RWPE2 (cell line): ENCODE results near the gene OR52B6.
A peak's percentile ranks its signal among the peaks of the same experiment; 100 is the strongest.

ENCODE experiments used
- ATAC-seq: fragments of 200-7000 bp; cut with Tn5 transposase; 3 replicates; pipeline ENCODE4 v1.9.1; 2021; ENCODE audit warnings: low read depth
- DNase-seq: peaks from one replicate; pipeline ENCODE4 v3.0.0-alpha.2; 2020; ENCODE audit warnings: low spot score
- H3K27ac ChIP-seq: fragments of 450-650 bp; 2 replicates; pipeline ENCODE4 v1.5.1; 2017; ENCODE audit warnings: mild to moderate bottlenecking; ENCODE audit not compliant: poor library complexity, severe bottlenecking
- H3K27me3 ChIP-seq: fragments of 250-450 bp; sonication (Bioruptor Pico); 2 replicates; pipeline ENCODE4 v1.5.1; 2021; ENCODE audit warnings: mild to moderate bottlenecking, moderate library complexity; ENCODE audit not compliant: insufficient read depth, poor library complexity, severe bottlenecking
- H3K36me3 ChIP-seq: fragments of 250-450 bp; sonication (Bioruptor Pico); 2 replicates; pipeline ENCODE4 v1.5.1; 2020; ENCODE audit warnings: low read depth, mild to moderate bottlenecking, moderate library complexity
- H3K4me1 ChIP-seq: fragments of 250-450 bp; sonication (Bioruptor Pico); 2 replicates; pipeline ENCODE4 v1.5.1; 2021; ENCODE audit warnings: mild to moderate bottlenecking, moderate library complexity; ENCODE audit not compliant: insufficient read depth, poor library complexity, severe bottlenecking
- H3K4me3 ChIP-seq: fragments of 250-450 bp; sonication (Bioruptor Pico); 2 replicates; pipeline ENCODE4 v1.5.1; 2021; ENCODE audit warnings: mild to moderate bottlenecking, moderate library complexity; ENCODE audit not compliant: severe bottlenecking
- H3K9me3 ChIP-seq: fragments of 250-450 bp; sonication (Bioruptor Pico); 2 replicates; pipeline ENCODE4 v1.5.1; 2021; ENCODE audit warnings: mild to moderate bottlenecking, moderate library complexity; ENCODE audit not compliant: severe bottlenecking
- TF ChIP-seq, protein P1 (sequence below): fragments of 450-650 bp; IDR thresholded peaks from one replicate; pipeline ENCODE4 v1.5.1; 2017; ENCODE audit warnings: mild to moderate bottlenecking, moderate library complexity; ENCODE audit not compliant: poor library complexity, severe bottlenecking

OR52B6 gene

DNA sequence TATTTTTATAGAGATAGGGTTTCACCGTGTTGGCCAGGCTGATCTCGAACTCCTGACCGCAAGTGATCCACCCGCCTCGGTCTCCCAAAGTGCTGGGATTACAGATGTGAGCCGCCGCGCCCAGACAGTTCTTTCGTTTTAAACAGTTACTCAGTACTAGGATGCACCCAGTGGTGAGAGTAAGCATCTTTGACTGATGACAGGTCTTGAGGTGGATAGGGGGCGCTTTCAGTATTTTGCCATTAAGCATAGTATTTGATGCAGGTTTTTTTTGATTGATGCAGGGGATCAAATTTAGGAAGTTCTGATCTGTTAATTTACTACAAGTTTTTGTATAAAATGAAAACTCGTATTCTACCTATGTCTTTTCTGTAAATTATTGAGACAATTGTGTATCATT is 30.9 kb downstream of the OR52B6 start:
- ATAC-seq = no peak
- Histone ChIP-seq H3K36me3 (peaks cover 12% of the 10 kb centered on the region), H3K27ac (no peak overlapping the region)

DNA sequence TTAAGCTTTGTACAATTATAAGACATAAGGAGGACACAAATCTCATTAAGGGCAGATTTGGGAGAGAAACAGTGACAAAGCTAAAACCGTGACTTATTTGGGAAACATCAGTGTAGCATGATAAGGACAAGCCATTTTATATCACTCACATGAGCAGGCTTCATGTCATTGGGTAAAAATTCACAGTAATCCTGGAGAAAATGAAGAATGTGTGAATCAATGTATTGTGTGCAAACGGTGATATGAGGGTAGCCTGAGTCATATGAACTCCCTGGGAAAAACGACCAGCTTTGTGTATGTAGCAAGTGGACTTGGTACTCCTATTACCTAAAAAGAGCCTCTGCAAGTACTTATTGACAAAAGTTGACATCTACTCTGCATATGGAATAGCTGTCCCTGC is 38.1 kb downstream of the OR52B6 start:
- Histone ChIP-seq H3K36me3 (no peaks in the 10 kb centered on the region), H3K9me3 (no peaks in the 10 kb centered on the region), H3K27ac (peak overlapping the region; percentile 94), H3K27me3 (no peaks in the 10 kb centered on the region), H3K4me1 (peaks cover 44% of the 10 kb centered on the region), H3K4me3 (no peak overlapping the region)
- DNase-seq = no peak
- ATAC-seq = peak; percentile 37
- TF ChIP-seq, protein P1, sequence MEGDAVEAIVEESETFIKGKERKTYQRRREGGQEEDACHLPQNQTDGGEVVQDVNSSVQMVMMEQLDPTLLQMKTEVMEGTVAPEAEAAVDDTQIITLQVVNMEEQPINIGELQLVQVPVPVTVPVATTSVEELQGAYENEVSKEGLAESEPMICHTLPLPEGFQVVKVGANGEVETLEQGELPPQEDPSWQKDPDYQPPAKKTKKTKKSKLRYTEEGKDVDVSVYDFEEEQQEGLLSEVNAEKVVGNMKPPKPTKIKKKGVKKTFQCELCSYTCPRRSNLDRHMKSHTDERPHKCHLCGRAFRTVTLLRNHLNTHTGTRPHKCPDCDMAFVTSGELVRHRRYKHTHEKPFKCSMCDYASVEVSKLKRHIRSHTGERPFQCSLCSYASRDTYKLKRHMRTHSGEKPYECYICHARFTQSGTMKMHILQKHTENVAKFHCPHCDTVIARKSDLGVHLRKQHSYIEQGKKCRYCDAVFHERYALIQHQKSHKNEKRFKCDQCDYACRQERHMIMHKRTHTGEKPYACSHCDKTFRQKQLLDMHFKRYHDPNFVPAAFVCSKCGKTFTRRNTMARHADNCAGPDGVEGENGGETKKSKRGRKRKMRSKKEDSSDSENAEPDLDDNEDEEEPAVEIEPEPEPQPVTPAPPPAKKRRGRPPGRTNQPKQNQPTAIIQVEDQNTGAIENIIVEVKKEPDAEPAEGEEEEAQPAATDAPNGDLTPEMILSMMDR = no peak

More for the DNA sequence above, 30.9 kb downstream of the OR52B6 start:
- H3K4me3 ChIP-seq = no peak overlapping the region
- H3K27me3 ChIP-seq = no peaks in the 10 kb centered on the region
- TF ChIP-seq, protein P1 = no peak
- no peaks in the 10 kb centered on the region for H3K9me3 ChIP-seq
- no peaks in the 10 kb centered on the region for H3K4me1 ChIP-seq
- no peak for DNase-seq

DNA sequence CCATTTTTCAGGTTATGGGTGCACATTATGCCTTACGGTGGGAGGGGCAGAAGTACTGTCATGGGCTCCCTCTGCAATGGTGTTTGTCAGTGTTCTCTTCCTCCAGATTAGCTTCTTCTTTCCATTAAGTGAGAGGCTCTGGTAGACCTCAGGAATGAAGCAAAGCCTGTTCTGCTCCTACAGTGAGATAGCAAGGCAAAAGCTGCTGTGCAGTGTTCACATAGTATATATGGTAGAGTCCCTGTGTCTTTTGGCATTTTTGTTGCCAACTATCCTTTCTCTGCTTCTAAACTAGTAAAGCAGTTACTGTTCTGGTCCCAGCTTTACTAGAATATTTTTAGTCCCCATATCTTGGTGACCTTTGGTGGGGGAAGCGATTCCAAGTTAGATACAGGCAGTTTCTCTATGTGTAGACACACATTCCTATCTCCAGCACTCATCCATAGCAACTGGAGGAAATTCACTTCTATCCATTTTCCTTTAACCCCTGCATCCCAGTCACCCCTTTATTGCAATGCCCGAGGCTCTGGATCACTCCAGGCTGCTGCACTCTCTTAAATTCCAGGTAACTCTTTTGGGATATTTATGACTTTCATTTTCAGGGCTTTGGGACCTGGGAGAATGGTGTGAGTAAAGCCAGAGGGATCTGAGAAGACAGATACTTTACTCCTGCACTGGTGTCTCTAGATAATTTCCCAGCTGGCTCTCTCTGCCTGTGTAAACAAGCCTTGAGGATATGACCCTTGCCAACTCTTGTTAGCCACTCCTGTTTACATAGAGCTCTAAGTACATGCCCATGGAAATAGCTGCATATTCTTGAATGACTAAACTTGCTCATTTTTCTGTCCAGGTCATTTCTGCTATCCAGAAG is 40.2 kb downstream of the OR52B6 start:
- TF ChIP-seq, protein P1 = no peak
- H3K27me3 ChIP-seq = no peaks in the 10 kb centered on the region
- H3K36me3 ChIP-seq = no peaks in the 10 kb centered on the region
- H3K9me3 ChIP-seq = no peaks in the 10 kb centered on the region
- ATAC-seq = peak; percentile 79
- H3K4me1 ChIP-seq = peaks cover 56% of the 10 kb centered on the region
- peak overlapping the region; percentile 94 for H3K27ac ChIP-seq
- H3K4me3 ChIP-seq = no peak overlapping the region
- no peak for DNase-seq

DNA sequence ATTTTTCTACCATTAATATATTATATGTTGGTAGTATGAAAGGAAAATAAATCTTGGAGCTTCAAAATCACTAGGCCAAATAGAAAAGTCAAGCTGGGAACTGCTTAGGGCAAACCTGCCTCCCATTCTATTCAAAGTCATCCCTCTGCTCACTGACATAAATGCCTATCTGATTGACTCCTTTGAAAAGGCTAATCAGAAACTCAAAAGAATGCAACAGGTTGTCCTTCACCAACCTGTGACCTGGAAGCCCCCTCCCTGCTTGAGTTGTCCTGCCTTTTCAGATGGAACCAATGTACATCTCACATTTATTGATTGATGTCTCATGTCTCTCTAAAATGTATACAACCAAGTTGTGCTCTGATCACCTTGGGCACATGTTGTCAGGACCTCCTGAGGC is 40.9 kb downstream of the OR52B6 start:
- no peaks in the 10 kb centered on the region for H3K27me3 ChIP-seq
- no peaks in the 10 kb centered on the region for H3K36me3 ChIP-seq
- no peaks in the 10 kb centered on the region for H3K9me3 ChIP-seq
- no peak for ATAC-seq
- peaks cover 63% of the 10 kb centered on the region for H3K4me1 ChIP-seq
- TF ChIP-seq, protein P1 = no peak
- H3K4me3 ChIP-seq = no peak overlapping the region
- peak overlapping the region; percentile 94 for H3K27ac ChIP-seq
- DNase-seq = no peak

DNA sequence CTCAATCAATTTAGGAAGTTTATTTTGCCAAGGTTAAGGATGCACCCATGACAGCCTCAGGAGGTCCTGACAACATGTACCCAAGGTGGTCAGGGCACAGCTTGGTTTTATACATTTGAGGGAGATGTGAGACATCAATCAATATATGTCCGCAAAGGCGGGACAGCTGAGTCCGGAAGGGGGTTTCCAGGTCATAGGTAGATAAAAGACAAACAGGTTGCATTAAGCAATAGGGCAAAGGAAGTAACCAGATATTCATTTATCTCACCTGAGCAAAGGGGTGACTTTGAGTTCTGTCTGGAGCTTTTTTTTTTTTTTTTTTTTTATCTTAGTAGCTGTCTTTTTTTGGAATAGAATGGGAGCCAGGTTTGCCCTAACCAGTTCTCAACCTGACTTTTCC is 42.1 kb downstream of the OR52B6 start:
- TF ChIP-seq, protein P1 = no peak
- H3K36me3 ChIP-seq = no peaks in the 10 kb centered on the region
- H3K27me3 ChIP-seq = no peaks in the 10 kb centered on the region
- peak overlapping the region; percentile 94 for H3K27ac ChIP-seq
- H3K4me3 ChIP-seq = no peak overlapping the region
- peaks cover 64% of the 10 kb centered on the region for H3K4me1 ChIP-seq
- H3K9me3 ChIP-seq = no peaks in the 10 kb centered on the region
- DNase-seq = no peak
- ATAC-seq = no peak
